NB4 (cell line): ENCODE data around the gene TMEM126B.

Source experiments
- CTCF ChIP-seq: IDR thresholded peaks from one replicate; pipeline ENCODE4 v1.5.1; 2012; ENCODE audit warnings: low read depth, low read length
- POLR2A ChIP-seq: IDR thresholded peaks from 2 replicates; pipeline ENCODE4 v1.6.1; 2011; ENCODE audit warnings: mild to moderate bottlenecking; ENCODE audit not compliant: insufficient read length; ENCODE audit errors: extremely low read depth
- TF ChIP-seq, protein P1 (sequence below): IDR thresholded peaks from 2 replicates; pipeline ENCODE4 v1.6.1; 2011; ENCODE audit warnings: low read depth, low read length

DNA sequence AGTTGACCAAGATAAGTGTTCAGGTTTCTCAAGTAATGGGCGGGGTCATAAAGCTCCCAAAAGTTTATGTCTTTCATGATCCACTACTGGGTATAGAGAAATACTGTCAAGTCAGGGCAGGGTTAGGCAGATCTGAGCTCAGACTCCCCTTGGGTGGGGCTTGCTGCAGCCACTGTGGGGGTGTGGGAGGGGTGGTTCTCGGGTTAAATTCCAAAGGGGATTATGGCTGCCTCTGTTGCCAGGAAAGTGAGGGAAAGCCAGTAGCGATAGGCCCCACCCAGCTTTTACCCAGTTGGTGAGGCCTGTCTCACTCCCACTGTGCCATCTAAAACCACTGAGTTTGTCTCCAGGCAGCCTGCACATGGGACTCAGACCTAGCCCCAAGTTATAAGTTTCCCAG is 39.0 kb upstream of the TMEM126B start:
- TF ChIP-seq CTCF (no peak), POLR2A (no peak)
- TF ChIP-seq, protein P1, sequence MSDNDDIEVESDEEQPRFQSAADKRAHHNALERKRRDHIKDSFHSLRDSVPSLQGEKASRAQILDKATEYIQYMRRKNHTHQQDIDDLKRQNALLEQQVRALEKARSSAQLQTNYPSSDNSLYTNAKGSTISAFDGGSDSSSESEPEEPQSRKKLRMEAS = no peak
